T-cell (primary cell): ENCODE results near the gene SHISAL1. TPM values are rescaled to one million over a fixed set of nuclear protein-coding genes. Genes with fewer than 3 reads are reported as not detected.

Experiments used
- ATAC-seq, 4 experiments: fragments of 200-7000 bp in 3 of 4; fragments of 150-1000 bp in 1 of 4; cut with Tn5 transposase; replicated peaks in 1 of 4; 1 replicate in 3 of 4; 2 replicates in 1 of 4; pipeline ENCODE4 v1.10.0; 2021; ENCODE audit warnings: moderate library complexity in 3 of 4, mild to moderate bottlenecking in 2 of 4, moderate number of reproducible peaks in 1 of 4
- CTCF ChIA-PET, 2 donors: fragments of 300-600 bp; sonication (Branson Sonifier 250); formaldehyde crosslinking; loops; one replicate each; lab custom pipeline; 2022; ENCODE audit warnings: antibody characterized with exemption in 2 of 2; lab: Charles Lee
- POLR2A ChIA-PET, 2 donors: fragments of 300-600 bp; sonication (Branson Sonifier 250); formaldehyde crosslinking; loops; one replicate each; lab custom pipeline; 2022; ENCODE audit warnings: antibody characterized with exemption in 2 of 2; lab: Charles Lee
- DNase-seq, 35 experiments: peaks; one replicate each; pipeline versions ENCODE4 v3.0.0 to v3.0.0-alpha.2; 2013 to 2023
- H3K27ac ChIP-seq: one replicate; pipeline ENCODE4 v1.5.1; 2013; ENCODE audit warnings: low read length
- H3K27me3 ChIP-seq, 2 experiments: replicated peaks in 1 of 2; 1 replicate in 1 of 2; 2 replicates in 1 of 2; pipeline versions ENCODE4 v1.6.1 to v1.7.0; 2013; ENCODE audit warnings: low read length in 1 of 2, mixed read lengths in 1 of 2; ENCODE audit not compliant: control insufficient read depth in 2 of 2, insufficient read depth in 2 of 2; ENCODE audit errors: extremely low read depth in 1 of 2
- H3K36me3 ChIP-seq, 2 donors: 1 replicate in 1 of 2; 2 replicates in 1 of 2; pipeline versions ENCODE4 v1.6.1 to v1.7.0; 2013; ENCODE audit warnings: low read length in 1 of 2; ENCODE audit not compliant: control insufficient read depth in 2 of 2, insufficient read depth in 1 of 2; ENCODE audit errors: extremely low read depth in 1 of 2
- H3K4me1 ChIP-seq, 2 experiments: 1 replicate in 1 of 2; 2 replicates in 1 of 2; pipeline versions ENCODE4 v1.6.1 to v1.7.0; 2013; ENCODE audit warnings: low read length in 2 of 2, mixed read lengths in 1 of 2; ENCODE audit not compliant: insufficient read depth in 2 of 2, control insufficient read depth in 1 of 2; ENCODE audit errors: extremely low read depth in 1 of 2
- H3K4me3 ChIP-seq, 2 donors: 1 replicate in 1 of 2; 2 replicates in 1 of 2; pipeline versions ENCODE4 v1.5.1 to v1.7.0; 2013; ENCODE audit warnings: mild to moderate bottlenecking in 2 of 2, low read length in 1 of 2, moderate library complexity in 1 of 2; ENCODE audit not compliant: control insufficient read depth in 1 of 2; ENCODE audit errors: extremely low read depth in 1 of 2
- H3K9me3 ChIP-seq: 2 replicates; pipeline ENCODE4 v1.7.0; 2013
- H3K27ac Mint-ChIP-seq, 2 donors: one replicate each; pipeline ENCODE4 v1.8.0; 2020 to 2021; ENCODE audit warnings: mild to moderate bottlenecking in 2 of 2, mixed read lengths in 2 of 2
- H3K27me3 Mint-ChIP-seq, 2 donors: one replicate each; pipeline ENCODE4 v1.8.0; 2021 to 2022; ENCODE audit warnings: mixed read lengths in 2 of 2
- H3K36me3 Mint-ChIP-seq: one replicate; pipeline ENCODE4 v1.8.0; 2021; ENCODE audit warnings: mixed read lengths
- H3K4me1 Mint-ChIP-seq, 3 donors: one replicate each; pipeline ENCODE4 v1.8.0; 2020 to 2022; ENCODE audit warnings: mixed read lengths in 3 of 3, mild to moderate bottlenecking in 1 of 3
- H3K4me3 Mint-ChIP-seq, 3 donors: one replicate each; pipeline ENCODE4 v1.8.0; 2020 to 2022; ENCODE audit warnings: mild to moderate bottlenecking in 3 of 3, mixed read lengths in 3 of 3, moderate library complexity in 3 of 3
- H3K9me3 Mint-ChIP-seq, 3 donors: one replicate each; pipeline ENCODE4 v1.8.0; 2020 to 2022; ENCODE audit warnings: mixed read lengths in 3 of 3
- WGBS: methylation state at CpG from one replicate; pipeline ENCODE4 v1.1.5; 2013; ENCODE audit warnings: missing lambda C conversion rate; ENCODE audit not compliant: insufficient coverage; 5-methylcytosine and 5-hydroxymethylcytosine counted together
- total RNA-seq, 35 experiments: library from RNA in 6 of 35; stranded (reverse) in 6 of 35; fragments of 120-200 nt in 1 of 35; gene quantifications; one replicate each; pipeline versions ENCODE4 v1.2.1 to v1.2.4 and lab custom pipeline; 2013 to 2026

Gene SHISAL1
- total RNA-seq, 5 donors from 2014 or later (not counting 1 experiment from before 2014, with no cell fraction given) = 0.03 to 0.06 TPM; not detected in 3

GRCh38 chr22:44357966-44358465, 45.3 kb upstream of the SHISAL1 start:
- DNase-seq (no peak), ATAC-seq (no peak)
- Mint-ChIP-seq H3K27ac (no peak overlapping the region), H3K27me3 (peaks cover 6 to 47% of the 10 kb centered on the region in 2 donors), H3K4me1 (no peaks in the 10 kb centered on the region), H3K9me3 (no peaks in the 10 kb centered on the region), H3K4me3 (no peak overlapping the region), H3K36me3 (no peaks in the 10 kb centered on the region)
- Histone ChIP-seq H3K9me3 (no peaks in the 10 kb centered on the region), H3K27ac (no peak overlapping the region), H3K36me3 (no peaks in the 10 kb centered on the region), H3K4me1 (no peaks in the 10 kb centered on the region), H3K4me3 (no peak overlapping the region), H3K27me3 (peaks cover 0 to 56% of the 10 kb centered on the region in 2 experiments)
- 80% methylated on average over 14 of the region's 19 CpGs for WGBS
- CTCF ChIA-PET = no interaction called here
- POLR2A ChIA-PET = no interaction called here

GRCh38 chr22:44357296-44357965, 44.7 kb upstream of the SHISAL1 start:
- Histone ChIP-seq H3K27ac (no peak overlapping the region), H3K4me3 (no peak overlapping the region), H3K4me1 (no peaks in the 10 kb centered on the region), H3K9me3 (no peaks in the 10 kb centered on the region), H3K36me3 (no peaks in the 10 kb centered on the region), H3K27me3 (peaks cover 0 to 59% of the 10 kb centered on the region in 2 experiments)
- Mint-ChIP-seq H3K4me1 (no peaks in the 10 kb centered on the region), H3K36me3 (no peaks in the 10 kb centered on the region), H3K27me3 (peaks cover 6 to 51% of the 10 kb centered on the region in 2 donors), H3K27ac (no peak overlapping the region), H3K4me3 (no peak overlapping the region), H3K9me3 (no peaks in the 10 kb centered on the region)
- DNase-seq (no peak), ATAC-seq (no peak)
- 51% methylated on average over 4 of the region's 10 CpGs for WGBS
- ChIA-PET CTCF (no interaction called here), POLR2A (no interaction called here)

GRCh38 chr22:44355716-44356070, 42.9 kb upstream of the SHISAL1 start:
- DNase-seq (no peak), ATAC-seq (no peak)
- peaks cover 0 to 8% (median 4%) of the 10 kb centered on the region in 3 donors for H3K4me1 Mint-ChIP-seq
- peaks cover 6 to 57% of the 10 kb centered on the region in 2 donors for H3K27me3 Mint-ChIP-seq
- no peak overlapping the region for H3K4me3 ChIP-seq
- peaks cover 0 to 72% of the 10 kb centered on the region in 2 experiments for H3K27me3 ChIP-seq
- H3K9me3 ChIP-seq = no peaks in the 10 kb centered on the region
- no peaks in the 10 kb centered on the region for H3K36me3 Mint-ChIP-seq
- POLR2A ChIA-PET = no interaction called here
- WGBS = 70% methylated on average over 2 of the region's 4 CpGs
- no peak overlapping the region for H3K4me3 Mint-ChIP-seq
- no peak overlapping the region for H3K27ac Mint-ChIP-seq
- no peak overlapping the region for H3K27ac ChIP-seq
- no peaks in the 10 kb centered on the region for H3K36me3 ChIP-seq
- peaks cover 0 to 4% of the 10 kb centered on the region in 2 experiments for H3K4me1 ChIP-seq
- H3K9me3 Mint-ChIP-seq = no peaks in the 10 kb centered on the region
- CTCF ChIA-PET = no interaction called here

GRCh38 chr22:44354288-44354687, 41.5 kb upstream of the SHISAL1 start:
- no peak overlapping the region for H3K27ac ChIP-seq
- peaks cover 0 to 8% (median 4%) of the 10 kb centered on the region in 3 donors for H3K4me1 Mint-ChIP-seq
- peaks cover 0 to 76% of the 10 kb centered on the region in 2 experiments for H3K27me3 ChIP-seq
- CTCF ChIA-PET = no interaction called here
- no peaks in the 10 kb centered on the region for H3K9me3 Mint-ChIP-seq
- no peaks in the 10 kb centered on the region for H3K9me3 ChIP-seq
- POLR2A ChIA-PET = no interaction called here
- no peak overlapping the region for H3K27ac Mint-ChIP-seq
- peaks cover 0 to 4% of the 10 kb centered on the region in 2 experiments for H3K4me1 ChIP-seq
- no peak for DNase-seq
- no peaks in the 10 kb centered on the region for H3K36me3 Mint-ChIP-seq
- peaks cover 6 to 55% of the 10 kb centered on the region in 2 donors for H3K27me3 Mint-ChIP-seq
- H3K36me3 ChIP-seq = no peaks in the 10 kb centered on the region
- no peak overlapping the region for H3K4me3 Mint-ChIP-seq
- WGBS = 24% methylated on average over 2 of the region's 7 CpGs
- ATAC-seq = no peak
- no peak overlapping the region for H3K4me3 ChIP-seq

DNA sequence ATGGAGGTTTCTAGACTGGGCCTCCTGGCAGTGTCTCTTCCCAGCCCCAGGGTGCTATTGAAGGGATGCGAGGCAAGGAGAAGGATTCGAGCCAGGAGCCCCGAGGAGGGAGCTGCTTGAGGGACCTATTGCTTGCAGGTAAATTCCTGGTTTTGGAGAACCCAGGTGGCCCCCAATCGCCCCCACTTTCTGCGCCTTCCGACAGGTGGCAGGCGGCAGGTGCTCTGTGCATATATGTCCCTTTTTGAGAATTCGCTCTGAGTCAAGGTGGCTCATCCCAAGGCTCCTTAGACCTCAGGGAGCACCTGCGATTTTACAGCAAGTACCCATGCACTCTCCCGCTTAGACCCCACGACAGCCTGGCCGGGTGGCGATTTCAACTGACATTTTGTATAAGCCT, 40.3 kb upstream of the SHISAL1 start:
- Mint-ChIP-seq H3K4me1 (peaks cover 0 to 8% (median 4%) of the 10 kb centered on the region in 3 donors), H3K27ac (no peak overlapping the region), H3K9me3 (no peaks in the 10 kb centered on the region), H3K4me3 (no peak overlapping the region), H3K27me3 (peaks cover 0 to 48% of the 10 kb centered on the region in 2 donors), H3K36me3 (no peaks in the 10 kb centered on the region)
- peaks cover 0 to 74% of the 10 kb centered on the region in 2 experiments for H3K27me3 ChIP-seq
- no peaks in the 10 kb centered on the region for H3K9me3 ChIP-seq
- no peak overlapping the region for H3K27ac ChIP-seq
- WGBS = 85% methylated on average over 13 of the region's 13 CpGs
- ChIA-PET POLR2A (no interaction called here), CTCF (no interaction called here)
- H3K4me3 ChIP-seq = no peak overlapping the region
- DNase-seq (no peak), ATAC-seq (no peak)
- no peaks in the 10 kb centered on the region for H3K36me3 ChIP-seq
- H3K4me1 ChIP-seq = peaks cover 0 to 4% of the 10 kb centered on the region in 2 experiments

DNA sequence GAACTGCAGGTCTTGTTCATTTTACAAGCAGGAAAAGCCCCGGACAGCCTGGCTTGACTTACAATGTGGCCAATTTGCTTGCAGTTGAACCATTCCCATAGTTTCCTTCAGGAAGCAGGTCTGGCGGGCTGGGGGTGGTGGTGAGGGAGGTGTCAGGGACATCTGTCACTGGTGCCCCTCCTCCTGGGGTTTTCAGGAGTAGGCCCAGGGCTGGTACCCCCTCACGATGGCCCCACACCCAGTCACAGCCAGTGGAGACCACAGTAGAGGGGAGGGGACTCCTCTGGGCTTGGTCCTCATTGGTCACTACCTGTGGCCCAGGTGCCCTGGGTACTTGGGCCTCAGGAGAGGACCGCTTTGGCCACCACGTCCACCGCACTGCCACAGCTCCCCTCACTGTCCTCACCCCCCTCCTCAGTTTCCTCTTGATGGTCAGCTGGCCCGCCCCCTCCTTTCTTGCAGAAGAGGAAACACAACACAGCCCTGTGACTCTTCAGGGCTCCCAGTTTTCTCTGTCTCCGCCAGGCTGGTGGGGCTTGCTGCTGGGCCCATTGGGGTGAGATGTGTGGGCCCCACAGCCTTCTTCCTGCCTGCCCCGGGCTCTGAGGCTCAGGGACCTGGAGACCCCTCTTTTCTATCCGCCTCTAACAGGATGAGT, 39.8 kb upstream of the SHISAL1 start:
- H3K9me3 ChIP-seq = no peaks in the 10 kb centered on the region
- CTCF ChIA-PET = interaction anchor here in 1 of 2 donors (0.6 kb wide), 1 partner anchor 271 kb away, joined by 5 read pairs; no protein-coding TSS in a partner anchor
- Mint-ChIP-seq H3K27me3 (peaks cover 0 to 45% of the 10 kb centered on the region in 2 donors), H3K4me1 (peaks cover 0 to 8% (median 4%) of the 10 kb centered on the region in 3 donors), H3K9me3 (no peaks in the 10 kb centered on the region), H3K4me3 (no peak overlapping the region), H3K36me3 (no peaks in the 10 kb centered on the region), H3K27ac (no peak overlapping the region)
- WGBS = 58% methylated on average over 5 of the region's 10 CpGs
- peaks cover 0 to 72% of the 10 kb centered on the region in 2 experiments for H3K27me3 ChIP-seq
- no peaks in the 10 kb centered on the region for H3K36me3 ChIP-seq
- peaks cover 0 to 4% of the 10 kb centered on the region in 2 experiments for H3K4me1 ChIP-seq
- H3K4me3 ChIP-seq = no peak overlapping the region
- POLR2A ChIA-PET = no interaction called here
- DNase-seq (no peak), ATAC-seq (no peak)
- no peak overlapping the region for H3K27ac ChIP-seq
